SK-N-SH (cell line): ENCODE data around the gene IRF2. TPM values are rescaled to one million over a fixed set of nuclear protein-coding genes. Genes with fewer than 3 reads are reported as not detected.

Source experiments
- CTCF ChIA-PET: fragments of 300-600, 350-600 bp; formaldehyde crosslinking; extraction: SDS; loops from one replicate; lab custom pipeline; 2021; lab: Yijun Ruan, JAX
- POLR2A ChIA-PET: fragments of 350-600 bp; sonication (Branson Sonifier 250); formaldehyde crosslinking; extraction: SDS; loops from one replicate; lab custom pipeline; 2020; ENCODE audit warnings: antibody characterized with exemption, inconsistent platforms; lab: Yijun Ruan, JAX
- DNase-seq: peaks from one replicate; pipeline ENCODE4 v3.0.0; 2012
- H2AFZ ChIP-seq: fragments of 200-600 bp; sonication (generic); 2 replicates; pipeline ENCODE4 v1.8.1; 2016; ENCODE audit warnings: antibody characterized with exemption, mild to moderate bottlenecking, low read depth
- H3F3A ChIP-seq: fragments of 200-600 bp; sonication (generic); replicated peaks from 2 replicates; pipeline ENCODE3; 2016; ENCODE audit warnings: antibody characterized with exemption, mild to moderate bottlenecking; ENCODE audit not compliant: insufficient read depth
- H3K27ac ChIP-seq, 2 experiments: fragments of 200-500 bp in 1 of 2; fragments of 200-600 bp in 1 of 2; sonication (Bioruptor generic) in 1 of 2; sonication (generic), shearing (Covaris generic) in 1 of 2; 2 replicates each; pipeline versions ENCODE4 v1.5.1 to v1.6.1; 2014 to 2016; ENCODE audit warnings: low read depth in 2 of 2, inconsistent platforms in 1 of 2, low read length in 1 of 2, mild to moderate bottlenecking in 1 of 2, mixed read lengths in 1 of 2
- H3K27me3 ChIP-seq: fragments of 200-600 bp; sonication (generic), shearing (Covaris generic); 2 replicates; pipeline ENCODE4 v1.6.1; 2016; ENCODE audit warnings: mixed run types; ENCODE audit not compliant: insufficient read depth
- H3K36me3 ChIP-seq, 2 experiments: fragments of 200-500 bp in 1 of 2; fragments of 200-600 bp in 1 of 2; sonication (Bioruptor generic) in 1 of 2; sonication (generic) in 1 of 2; replicated peaks in 1 of 2; 2 replicates each; pipeline versions ENCODE3 to v1.5.1; 2014 to 2016; ENCODE audit warnings: low read length in 1 of 2, mild to moderate bottlenecking in 1 of 2; ENCODE audit not compliant: insufficient read depth in 2 of 2, control insufficient read depth in 1 of 2
- H3K4me1 ChIP-seq, 2 experiments: fragments of 200-500 bp in 1 of 2; fragments of 200-600 bp in 1 of 2; sonication (Bioruptor generic) in 1 of 2; sonication (generic), shearing (Covaris generic) in 1 of 2; 2 replicates each; pipeline versions ENCODE4 v1.5.1 to v1.6.1; 2014 to 2016; ENCODE audit warnings: low read depth in 1 of 2, low read length in 1 of 2, mixed run types in 1 of 2; ENCODE audit not compliant: insufficient read depth in 2 of 2, control insufficient read depth in 1 of 2
- H3K4me2 ChIP-seq: fragments of 200-600 bp; sonication (generic), shearing (Covaris generic); 2 replicates; pipeline ENCODE4 v1.6.1; 2017; ENCODE audit warnings: mixed run types
- H3K4me3 ChIP-seq, 2 experiments: fragments of 200-500 bp in 1 of 2; fragments of 200-600 bp in 1 of 2; sonication (Bioruptor generic) in 1 of 2; sonication (generic), shearing (Covaris generic) in 1 of 2; 2 replicates each; pipeline versions ENCODE4 v1.5.1 to v1.8.1; 2014 to 2016; ENCODE audit warnings: low read depth in 2 of 2, inconsistent platforms in 1 of 2, low read length in 1 of 2, mild to moderate bottlenecking in 1 of 2, mixed read lengths in 1 of 2, moderate library complexity in 1 of 2
- H3K79me2 ChIP-seq: fragments of 200-600 bp; sonication (generic); 2 replicates; pipeline ENCODE4 v1.8.1; 2017; ENCODE audit warnings: mild to moderate bottlenecking; ENCODE audit not compliant: insufficient read depth
- H3K9ac ChIP-seq: fragments of 200-600 bp; sonication (generic); 2 replicates; pipeline ENCODE4 v1.6.1; 2017; ENCODE audit warnings: mixed run types
- H3K9me2 ChIP-seq: fragments of 200-600 bp; sonication (generic); 2 replicates; pipeline ENCODE4 v1.6.1; 2017; ENCODE audit warnings: mixed run types
- H3K9me3 ChIP-seq: fragments of 200-600 bp; sonication (generic); 2 replicates; pipeline ENCODE4 v1.6.1; 2017; ENCODE audit warnings: mixed run types, mild to moderate bottlenecking, moderate library complexity
- H4K20me1 ChIP-seq: fragments of 200-600 bp; sonication (generic); 2 replicates; pipeline ENCODE4 v1.6.1; 2017; ENCODE audit warnings: mild to moderate bottlenecking, mixed run types; ENCODE audit not compliant: insufficient read depth
- ELF1 ChIP-seq: IDR thresholded peaks from 2 replicates; pipeline ENCODE4 v1.4.0; 2012
- MEF2A ChIP-seq: IDR thresholded peaks from 2 replicates; pipeline ENCODE4 v1.4.0; 2012; ENCODE audit warnings: low read depth, borderline replicate concordance
- RFX5 ChIP-seq: IDR thresholded peaks from 2 replicates; pipeline ENCODE4 v1.6.1; 2012; ENCODE audit warnings: mild to moderate bottlenecking, improper control_type of control experiment, low read length
- SIN3A ChIP-seq: IDR thresholded peaks from 2 replicates; pipeline ENCODE4 v1.6.1; 2012; ENCODE audit warnings: low read depth, mild to moderate bottlenecking, low read length, moderate library complexity, borderline replicate concordance
- WGBS: methylation state at CpG from one replicate; pipeline ENCODE4 v1.1.6; 2017; ENCODE audit warnings: low lambda C conversion rate; 5-methylcytosine and 5-hydroxymethylcytosine counted together
- polyA plus RNA-seq, 3 experiments: library from polyadenylated mRNA; depleted of rRNA; stranded (reverse); fragments of >200 nt; gene quantifications; 2 replicates each; pipeline ENCODE4 v1.2.3, GENCODE V29; 2012
- TF ChIP-seq, protein P1 (sequence below): IDR thresholded peaks from 2 replicates; pipeline ENCODE4 v1.4.0; 2012; ENCODE audit warnings: low read depth, borderline replicate concordance
- TF ChIP-seq, protein P2 (sequence below): IDR thresholded peaks from 2 replicates; pipeline ENCODE4 v1.4.0; 2012; ENCODE audit warnings: low read depth, borderline replicate concordance

Gene IRF2
- polyA plus RNA-seq, 1 of the 3 experiments (the other 2 are of a cell fraction), result 23.3 TPM

DNA sequence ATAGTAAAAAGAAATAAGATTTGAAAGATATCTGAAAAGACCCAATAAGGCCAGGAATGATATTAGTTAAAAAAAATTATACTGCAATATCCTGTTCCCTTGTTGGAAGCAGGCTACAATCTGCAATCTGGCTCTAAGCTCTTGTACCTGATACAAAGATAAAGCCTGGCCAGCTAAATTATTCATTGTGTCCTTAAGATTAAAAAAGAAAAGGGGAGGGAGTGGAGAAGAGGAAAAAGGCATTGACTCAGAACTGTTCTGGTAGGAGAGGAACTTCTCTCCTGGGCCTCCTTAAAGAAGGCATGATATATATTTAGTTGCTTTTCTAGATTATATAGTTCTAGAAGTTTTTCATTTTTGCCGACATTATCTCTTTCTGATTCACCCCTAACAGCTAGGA is 46.7 kb downstream of the IRF2 start (continued):
- TF ChIP-seq, protein P1, sequence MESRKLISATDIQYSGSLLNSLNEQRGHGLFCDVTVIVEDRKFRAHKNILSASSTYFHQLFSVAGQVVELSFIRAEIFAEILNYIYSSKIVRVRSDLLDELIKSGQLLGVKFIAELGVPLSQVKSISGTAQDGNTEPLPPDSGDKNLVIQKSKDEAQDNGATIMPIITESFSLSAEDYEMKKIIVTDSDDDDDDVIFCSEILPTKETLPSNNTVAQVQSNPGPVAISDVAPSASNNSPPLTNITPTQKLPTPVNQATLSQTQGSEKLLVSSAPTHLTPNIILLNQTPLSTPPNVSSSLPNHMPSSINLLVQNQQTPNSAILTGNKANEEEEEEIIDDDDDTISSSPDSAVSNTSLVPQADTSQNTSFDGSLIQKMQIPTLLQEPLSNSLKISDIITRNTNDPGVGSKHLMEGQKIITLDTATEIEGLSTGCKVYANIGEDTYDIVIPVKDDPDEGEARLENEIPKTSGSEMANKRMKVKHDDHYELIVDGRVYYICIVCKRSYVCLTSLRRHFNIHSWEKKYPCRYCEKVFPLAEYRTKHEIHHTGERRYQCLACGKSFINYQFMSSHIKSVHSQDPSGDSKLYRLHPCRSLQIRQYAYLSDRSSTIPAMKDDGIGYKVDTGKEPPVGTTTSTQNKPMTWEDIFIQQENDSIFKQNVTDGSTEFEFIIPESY, result no peak
- TF ChIP-seq, protein P2, sequence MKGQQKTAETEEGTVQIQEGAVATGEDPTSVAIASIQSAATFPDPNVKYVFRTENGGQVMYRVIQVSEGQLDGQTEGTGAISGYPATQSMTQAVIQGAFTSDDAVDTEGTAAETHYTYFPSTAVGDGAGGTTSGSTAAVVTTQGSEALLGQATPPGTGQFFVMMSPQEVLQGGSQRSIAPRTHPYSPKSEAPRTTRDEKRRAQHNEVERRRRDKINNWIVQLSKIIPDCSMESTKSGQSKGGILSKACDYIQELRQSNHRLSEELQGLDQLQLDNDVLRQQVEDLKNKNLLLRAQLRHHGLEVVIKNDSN, result no peak
- TF ChIP-seq, all 33 proteins: peak for 0

DNA sequence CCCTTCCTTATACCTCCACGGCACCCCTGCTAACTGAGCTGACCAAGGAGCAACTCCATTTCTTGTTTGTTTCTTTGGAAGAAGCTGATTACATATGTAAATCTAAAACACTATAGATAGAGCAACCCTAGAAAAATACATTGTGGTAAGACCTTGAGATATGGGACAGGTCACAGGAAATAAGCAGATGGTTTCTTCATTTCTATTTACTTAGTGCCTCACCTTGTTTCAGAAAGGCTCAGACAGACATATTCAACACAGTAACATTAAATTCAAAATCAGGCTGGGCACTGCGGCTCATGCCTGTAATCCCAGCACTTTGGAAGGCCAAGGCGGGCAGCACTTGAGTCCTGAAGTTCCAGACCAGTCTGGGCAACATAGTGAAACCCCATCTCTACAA is 47.3 kb downstream of the IRF2 start:
- Histone ChIP-seq H3K4me1 (peaks cover 0 to 10% of the 10 kb centered on the region in 2 experiments; a peak in 2 of 4 replicates), H3K4me3 (no peak overlapping the region), H2AFZ (no peak overlapping the region), H4K20me1 (peaks cover 11% of the 10 kb centered on the region; the same call in 1 of the 2 replicates), H3K36me3 (peaks cover 18% of the 10 kb centered on the region in 2 experiments), H3F3A (peaks cover 5% of the 10 kb centered on the region), H3K9me2 (no peaks in the 10 kb centered on the region), H3K4me2 (no peak overlapping the region), H3K9ac (no peak overlapping the region), H3K27me3 (no peaks in the 10 kb centered on the region), H3K27ac (no peak overlapping the region; a peak in 1 of 4 replicates), H3K9me3 (no peaks in the 10 kb centered on the region), H3K79me2 (peaks cover 30% of the 10 kb centered on the region; the same call in 1 of the 2 replicates)
- 81% methylated on average over 3 of the region's 3 CpGs for WGBS
- no peak for TF ChIP-seq SIN3A
- DNase-seq, result no peak
- CTCF ChIA-PET, result interaction anchor here (0.5 to 1.2 kb wide), 4 partner anchors 11 to 1938 kb away, joined by 3 to 4 read pairs (median 3); no protein-coding TSS in a partner anchor
- POLR2A ChIA-PET, result interaction anchor here (1.0 kb wide), 1 partner anchor 8 kb away, joined by 4 read pairs; no protein-coding TSS in a partner anchor

DNA sequence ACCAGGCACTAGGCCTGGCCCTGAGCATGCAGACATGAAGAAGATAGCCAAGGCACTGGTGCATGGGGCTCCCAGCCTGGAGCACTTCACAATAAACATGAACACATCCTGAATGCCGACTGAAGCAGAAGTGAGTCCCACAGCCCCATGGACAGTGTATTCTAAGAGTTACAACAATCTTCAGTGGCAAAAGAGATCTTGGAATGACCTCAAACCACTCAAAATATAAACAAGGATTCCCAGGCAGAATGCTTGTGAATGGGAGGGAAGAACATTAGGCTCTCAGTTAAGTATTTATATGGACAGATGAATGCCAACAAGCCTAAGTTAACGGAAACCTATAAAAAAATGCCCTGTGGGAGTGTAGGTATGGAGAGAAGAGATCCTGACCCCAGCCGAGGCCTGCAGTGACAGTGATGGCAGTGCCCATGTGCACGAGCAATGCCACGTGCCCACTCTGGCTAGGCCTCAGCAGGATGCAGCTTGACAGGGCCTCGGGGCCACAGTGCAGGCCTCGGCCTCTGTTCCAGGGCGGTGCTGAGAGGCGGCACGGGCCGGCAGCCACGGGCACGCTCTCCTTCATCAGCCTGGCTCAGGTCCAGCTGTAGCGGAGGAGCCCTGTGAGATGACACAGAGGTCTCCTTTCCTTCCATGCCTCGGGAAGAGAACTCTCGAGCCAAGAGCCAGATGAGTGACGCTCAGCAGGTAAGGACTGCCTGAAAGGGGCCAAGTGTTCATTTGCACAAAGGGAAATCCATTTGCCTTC is 49.2 kb downstream of the IRF2 start:
- CTCF ChIA-PET, result no interaction called here
- H3K4me3 ChIP-seq, result no peak overlapping the region
- no peak overlapping the region for H3K4me2 ChIP-seq
- H3K9me2 ChIP-seq, result no peaks in the 10 kb centered on the region
- 95% methylated on average over 7 of the region's 17 CpGs for WGBS
- H3K79me2 ChIP-seq, result peaks cover 25% of the 10 kb centered on the region
- H4K20me1 ChIP-seq, result peaks cover 7% of the 10 kb centered on the region; the same call in 1 of the 2 replicates
- no peaks in the 10 kb centered on the region for H3K9me3 ChIP-seq
- H3K9ac ChIP-seq, result no peak overlapping the region
- TF ChIP-seq, protein P2, result no peak
- TF ChIP-seq MEF2A (no peak), ELF1 (no peak), RFX5 (no peak)
- TF ChIP-seq, all 33 proteins: peak for 0
- H3K36me3 ChIP-seq, result peaks cover 18% of the 10 kb centered on the region in 2 experiments
- peaks cover 0 to 10% of the 10 kb centered on the region in 2 experiments; a peak in 2 of 4 replicates for H3K4me1 ChIP-seq
- peaks cover 5% of the 10 kb centered on the region for H3F3A ChIP-seq
- DNase-seq, result no peak
- no peaks in the 10 kb centered on the region for H3K27me3 ChIP-seq
- POLR2A ChIA-PET, result no interaction called here
- no peak overlapping the region for H2AFZ ChIP-seq
- no peak overlapping the region for H3K27ac ChIP-seq
